ENCODE measurements around the gene ZDHHC21. TPM values are rescaled to one million over a fixed set of nuclear protein-coding genes. Genes with fewer than 3 reads are reported as not detected.

Gene ZDHHC21
- total RNA-seq, 2 donors from 2014 or later, result 4.0 to 7.9 TPM

- ATAC-seq, result no peak
Observed at GRCh38 chr9:14584571-14584970, 108.7 kb downstream of the ZDHHC21 start.

GRCh38 chr9:14578030-14578429, 115.2 kb downstream of the ZDHHC21 start:
- H3K36me3 Mint-ChIP-seq, result peaks cover 8 to 41% of the 10 kb centered on the region in 2 donors
- H3K9me3 Mint-ChIP-seq, result peaks cover 30 to 34% of the 10 kb centered on the region in 2 donors
- no peak for DNase-seq (ENCODE audit: low spot score in 2 of 2)
- no peak overlapping the region for H3K27ac Mint-ChIP-seq
- no peak for ATAC-seq

More at GRCh38 chr9:14584571-14584970, 108.7 kb downstream of the ZDHHC21 start:
- Mint-ChIP-seq H3K27ac (no peak overlapping the region), H3K9me3 (peaks cover 12 to 13% of the 10 kb centered on the region in 2 donors), H3K36me3 (peaks cover 16% of the 10 kb centered on the region in 2 donors)
- DNase-seq (ENCODE audit: low spot score in 2 of 2), result no peak

GRCh38 chr9:14574173-14574572, 119.1 kb downstream of the ZDHHC21 start:
- ATAC-seq, result no peak
- H3K36me3 Mint-ChIP-seq, result peaks cover 8 to 38% of the 10 kb centered on the region in 2 donors
- no peak overlapping the region for H3K27ac Mint-ChIP-seq
- peaks cover 24 to 30% of the 10 kb centered on the region in 2 donors for H3K9me3 Mint-ChIP-seq
- DNase-seq (ENCODE audit: low spot score in 2 of 2), result no peak

GRCh38 chr9:14573319-14573718, 119.9 kb downstream of the ZDHHC21 start:
- Mint-ChIP-seq H3K27ac (no peak overlapping the region), H3K9me3 (peaks cover 19 to 26% of the 10 kb centered on the region in 2 donors), H3K36me3 (peaks cover 8 to 33% of the 10 kb centered on the region in 2 donors)
- ATAC-seq (no peak), DNase-seq (ENCODE audit: low spot score in 2 of 2) (no peak)

GRCh38 chr9:14565352-14566016, 127.7 kb downstream of the ZDHHC21 start:
- Mint-ChIP-seq H3K9me3 (peaks cover 10 to 13% of the 10 kb centered on the region in 2 donors), H3K27ac (no peak overlapping the region), H3K36me3 (peaks cover 5 to 6% of the 10 kb centered on the region in 2 donors)
- ATAC-seq, result peak in 1 of 2 donors; percentile 22
- DNase-seq (ENCODE audit: low spot score in 2 of 2), result no peak

- H3K36me3 Mint-ChIP-seq, result no peaks in the 10 kb centered on the region
- ATAC-seq, result no peak
- DNase-seq (ENCODE audit: low spot score in 2 of 2), result no peak
- H3K27ac Mint-ChIP-seq, result no peak overlapping the region
- peaks cover 6 to 13% of the 10 kb centered on the region in 2 donors for H3K9me3 Mint-ChIP-seq
Observed at GRCh38 chr9:14563902-14564624, 129.2 kb downstream of the ZDHHC21 start.

- H3K9me3 Mint-ChIP-seq, result peaks cover 6 to 21% of the 10 kb centered on the region in 2 donors
- DNase-seq (ENCODE audit: low spot score in 2 of 2), result no peak
- no peak overlapping the region for H3K27ac Mint-ChIP-seq
- ATAC-seq, result no peak
- H3K36me3 Mint-ChIP-seq, result peaks cover 7% of the 10 kb centered on the region in 2 donors
Observed at GRCh38 chr9:14561929-14562405, 131.3 kb downstream of the ZDHHC21 start.

Other genes starting within 250 kb of the ZDHHC21 start
- gene CER1, start 29.3 kb upstream of the ZDHHC21 start, total RNA-seq, result not detected
- under 1 TPM in 1 of 2 donors, not detected in 1; 0.23 TPM for gene FREM1, start 217.0 kb upstream of the ZDHHC21 start, total RNA-seq

Measured in activated naive CD4-positive, alpha-beta T cell treated with anti-CD3 and anti-CD28 coated beads, Interleukin-2, amount 50 U/mL, for 72 hours (primary cell).